Measurements from ENCODE around the gene TBC1D1. TPM values are rescaled to one million over a fixed set of nuclear protein-coding genes. Genes with fewer than 3 reads are reported as not detected.

Gene TBC1D1
- total and polyA plus RNA-seq, 2 of the 8 experiments (the other 6 are each of a cell fraction or from before 2014, with no cell fraction given) = 96.9 to 162 TPM

DNA sequence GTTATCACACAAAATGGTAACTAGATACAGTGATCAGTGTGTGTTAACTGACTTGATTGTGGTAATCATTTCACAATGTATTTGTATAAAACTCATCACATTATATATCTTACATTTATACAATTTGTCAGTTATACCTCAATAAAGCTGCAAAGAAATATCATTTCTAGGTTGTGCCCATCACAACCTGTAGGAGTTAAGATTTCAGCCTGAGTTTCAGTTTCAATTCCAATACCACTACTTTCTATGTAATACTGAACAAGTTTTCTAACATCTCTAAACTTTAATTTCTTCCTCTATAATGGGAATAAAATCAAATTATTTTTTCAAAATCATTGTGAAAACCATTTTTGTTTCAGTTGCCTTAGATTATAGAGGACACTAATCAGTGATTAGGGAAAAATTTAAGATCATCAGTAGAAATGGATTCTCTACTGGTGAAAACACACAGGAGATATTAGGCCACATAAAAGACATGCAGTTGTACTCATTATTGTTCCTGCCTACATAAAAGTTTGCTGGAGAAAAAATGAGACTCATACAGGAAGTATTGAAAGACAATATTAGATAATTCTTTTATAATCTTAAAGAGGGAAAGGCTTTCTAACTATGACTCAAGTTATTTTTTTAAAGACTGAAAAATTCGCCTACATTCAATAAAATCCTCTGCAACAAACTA lies 18.4 kb upstream of the TBC1D1 start:
- CTCF ChIA-PET (ENCODE audit: partially characterized antibody) = no interaction called here

More for the DNA sequence above, 18.4 kb upstream of the TBC1D1 start:
- Histone ChIP-seq H3K9me3 (ENCODE audit: insufficient read depth in 2 of 2, low read depth in 1 of 2, low read length in 1 of 2) (no peaks in the 10 kb centered on the region), H2AFZ (ENCODE audit: low read length) (no peak overlapping the region), H3K36me3 (ENCODE audit: control insufficient read depth in 2 of 4, insufficient read depth in 4 of 4, low read length in 3 of 4) (no peaks in the 10 kb centered on the region), H3K23me2 (ENCODE audit: low read depth, low read length) (no peaks in the 10 kb centered on the region), H3K27me3 (replicated peaks in 1 of 4; ENCODE audit: control insufficient read depth in 3 of 4, extremely low read depth in 1 of 4, insufficient read depth in 3 of 4, low read length in 3 of 4) (no peaks in the 10 kb centered on the region), H2BK5ac (ENCODE audit: low read depth, low read length) (no peak overlapping the region), H2BK120ac (replicated peaks; ENCODE audit: low read depth, low read length) (no peak overlapping the region), H3K4me2 (ENCODE audit: insufficient read depth in 1 of 2, low read depth in 2 of 2, low read length in 2 of 2) (no peak overlapping the region), H3K56ac (replicated peaks; ENCODE audit: insufficient read length, low read depth, low read length) (no peak overlapping the region), H2AK5ac (ENCODE audit: low read depth, low read length) (no peak overlapping the region), H4K8ac (ENCODE audit: extremely low read depth, insufficient read depth, low read length) (no peak overlapping the region), H3K14ac (ENCODE audit: insufficient read length) (no peak overlapping the region), H3K23ac (ENCODE audit: insufficient read length) (no peak overlapping the region), H3K9ac (replicated peaks in 1 of 4; ENCODE audit: extremely low read depth in 1 of 4, low read depth in 3 of 4, low read length in 3 of 4) (no peak overlapping the region), H3K18ac (ENCODE audit: extremely low read depth, low read length) (no peak overlapping the region), H4K5ac (ENCODE audit: insufficient read length, low read depth, low read length) (no peak overlapping the region), H3K27ac (ENCODE audit: low read depth, low read length) (no peak overlapping the region), H2BK15ac (ENCODE audit: low read length) (no peak overlapping the region), H3K4ac (replicated peaks; ENCODE audit: insufficient read length, low read depth, low read length) (no peak overlapping the region), H4K20me1 (replicated peaks in 1 of 2; ENCODE audit: control insufficient read depth in 1 of 2, insufficient read depth in 2 of 2, low read length in 2 of 2) (no peaks in the 10 kb centered on the region), H3K79me1 (ENCODE audit: low read depth, low read length) (no peaks in the 10 kb centered on the region), H2BK20ac (ENCODE audit: low read length) (no peak overlapping the region), H3K4me3 (ENCODE audit: extremely low read depth in 1 of 4, insufficient read depth in 2 of 4, low read depth in 3 of 4, low read length in 4 of 4) (no peak overlapping the region), H2BK12ac (ENCODE audit: low read depth, low read length) (no peak overlapping the region), H4K91ac (replicated peaks; ENCODE audit: insufficient read length, low read length) (no peak overlapping the region), H3K4me1 (replicated peaks in 1 of 4; ENCODE audit: control insufficient read depth in 3 of 4, insufficient read depth in 4 of 4, low read length in 3 of 4) (no peaks in the 10 kb centered on the region), H3K79me2 (ENCODE audit: control insufficient read depth in 1 of 2, insufficient read depth in 2 of 2, low read length in 2 of 2) (no peaks in the 10 kb centered on the region)
- POLR2A ChIA-PET (ENCODE audit: partially characterized antibody) = no interaction called here
- 82% methylated on average over 1 of the region's 1 CpG; no CpG with 5 or more reads in 1 of the 2 experiments for WGBS, 2 experiments (ENCODE audit: extremely low coverage in 1 of 2, insufficient coverage in 1 of 2, insufficient read length in 1 of 2, insufficient replicate concordance in 2 of 2, low coverage in 1 of 2, low lambda C conversion rate in 2 of 2, missing lambda C conversion rate in 1 of 2)
- TF ChIP-seq HDAC6 (IDR thresholded peaks at IDR 0.05; ENCODE audit: low read depth, low read length) = no peak
- no peak for TF ChIP-seq TAF7 (optimal IDR thresholded peaks at IDR 0.05; ENCODE audit: borderline replicate concordance, low read depth, low read length)
- TF ChIP-seq USF2 (IDR thresholded peaks at IDR 0.05; ENCODE audit: low read length) = no peak
- DNase-seq (ENCODE audit: low read depth in 1 of 2, low spot score in 2 of 2) = no peak
- FAIRE-seq = no peak
